Activated CD4-positive, alpha-beta T cell treated with anti-CD3 and anti-CD28 coated beads, Interleukin-2, amount 50 U/mL, for 24 hours (primary cell): ENCODE measurements around the gene NEURL2.
"Not testable (repeated sequence)": the region's sequence is repeated elsewhere in the genome, so short reads cannot be mapped to it uniquely, and the experiment has no call there.

Experiments
- DNase-seq, 2 donors: peaks; one replicate each; pipeline ENCODE4 v3.0.0-alpha.2; 2020; ENCODE audit warnings: low read depth in 1 of 2, low spot score in 1 of 2

NEURL2 gene

DNA sequence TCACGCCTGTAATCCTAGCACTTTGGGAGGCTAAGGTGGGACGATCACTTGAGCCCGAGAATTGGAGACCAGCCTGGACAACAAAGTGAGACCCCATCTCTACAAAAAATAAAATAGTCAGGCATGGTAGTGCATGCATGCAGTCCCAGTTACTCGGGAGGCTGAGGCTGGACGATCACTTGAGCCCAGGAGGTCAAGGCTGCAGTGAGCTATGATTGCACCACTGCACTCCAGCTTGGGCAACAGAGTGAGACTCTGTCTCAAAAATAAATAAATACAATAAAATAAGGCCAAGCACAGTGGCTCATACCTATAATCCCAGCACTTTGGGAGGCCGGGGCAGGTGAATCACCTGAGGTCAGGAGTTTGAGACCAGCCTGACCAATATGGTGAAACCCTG lies 10.3 kb upstream of the NEURL2 start:
- DNase-seq: not testable (repeated sequence)

DNA sequence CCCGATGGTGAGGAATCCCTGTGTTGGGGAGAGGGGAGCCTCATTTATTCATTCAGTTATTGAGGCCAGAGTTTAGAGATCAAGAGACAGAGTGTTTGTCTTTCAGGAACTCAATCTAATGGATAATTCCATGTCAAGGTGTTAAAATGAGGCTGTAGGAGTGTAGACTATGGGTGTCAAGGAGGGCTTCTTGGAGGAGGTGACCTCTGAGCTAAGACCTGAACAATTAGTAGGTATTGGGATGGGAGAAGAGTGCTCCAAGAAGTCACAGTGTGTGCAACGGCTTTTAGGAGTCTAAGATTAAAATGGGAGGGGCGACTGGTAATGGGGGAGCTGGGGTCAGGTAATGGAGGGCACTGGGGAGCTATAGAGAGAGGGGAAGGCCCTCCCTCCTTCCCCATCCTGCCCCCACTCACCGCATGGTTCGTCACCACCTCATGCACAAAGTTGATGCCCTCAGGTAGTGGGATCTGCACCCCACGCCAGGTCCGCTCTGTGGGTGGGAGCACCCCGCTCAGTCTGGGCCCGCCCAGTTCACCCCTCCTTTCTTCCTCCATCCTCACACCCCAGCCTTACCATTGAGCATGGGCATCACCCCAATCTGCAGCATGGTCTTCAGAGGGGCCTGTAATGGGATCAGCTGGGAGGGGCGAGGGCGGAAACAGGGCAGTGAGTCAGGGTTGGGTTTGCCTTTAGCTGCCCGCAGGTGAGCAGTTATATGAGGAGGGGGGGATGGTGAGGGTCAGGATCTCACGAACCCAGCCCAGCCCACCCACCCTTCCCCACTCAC lies 8.2 kb upstream of the NEURL2 start:
- DNase-seq: no peak

DNA sequence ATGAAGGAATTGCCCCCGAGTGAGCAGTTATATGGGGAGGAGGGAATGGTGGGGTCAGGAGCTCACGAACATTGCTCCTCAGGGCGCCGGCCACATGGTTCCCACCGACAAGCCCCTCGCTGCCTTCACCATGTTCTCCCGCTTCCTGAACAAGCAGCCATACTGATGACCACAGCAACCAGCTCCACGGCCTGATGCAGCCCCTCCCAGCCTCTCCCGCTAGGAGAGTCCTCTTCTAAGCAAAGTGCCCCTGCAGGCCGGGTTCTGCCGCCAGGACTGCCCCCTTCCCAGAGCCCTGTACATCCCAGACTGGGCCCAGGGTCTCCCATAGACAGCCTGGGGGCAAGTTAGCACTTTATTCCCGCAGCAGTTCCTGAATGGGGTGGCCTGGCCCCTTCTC lies 7.3 kb upstream of the NEURL2 start:
- DNase-seq: no peak

DNA sequence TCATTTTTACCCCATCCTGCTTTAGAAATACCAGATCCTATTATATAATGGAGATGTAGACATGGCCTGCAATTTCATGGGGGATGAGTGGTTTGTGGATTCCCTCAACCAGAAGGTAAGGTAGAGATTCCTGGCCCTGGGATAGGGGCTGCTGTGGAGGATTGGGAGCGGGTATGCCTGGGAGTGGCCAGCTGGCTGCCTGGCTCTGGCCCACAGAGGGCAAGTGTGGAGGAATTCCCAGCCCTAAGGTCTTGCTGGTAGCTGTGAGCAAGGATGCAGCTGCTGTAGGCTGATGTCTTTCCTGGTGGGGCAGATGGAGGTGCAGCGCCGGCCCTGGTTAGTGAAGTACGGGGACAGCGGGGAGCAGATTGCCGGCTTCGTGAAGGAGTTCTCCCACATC lies 6.7 kb upstream of the NEURL2 start:
- no peak for DNase-seq

DNA sequence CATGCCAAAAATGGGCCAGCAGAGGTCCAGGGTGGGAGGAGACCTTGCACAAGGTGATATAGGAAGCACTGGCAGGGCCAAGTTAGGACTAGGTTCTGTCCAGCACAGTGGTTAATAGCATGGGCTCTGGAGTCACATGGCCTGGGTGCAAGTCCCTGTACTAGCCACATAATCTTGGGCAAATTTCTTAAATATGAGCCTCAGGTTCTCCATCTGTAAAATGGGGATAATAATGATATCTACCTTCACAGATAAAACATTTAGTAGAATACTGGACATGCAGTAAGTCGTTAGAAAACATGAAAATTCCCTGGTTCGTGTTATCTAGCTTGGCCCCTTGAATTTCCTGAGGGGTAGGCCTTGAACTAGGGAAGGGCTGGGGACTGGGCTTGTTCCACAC lies 6.3 kb upstream of the NEURL2 start:
- DNase-seq: no peak

DNA sequence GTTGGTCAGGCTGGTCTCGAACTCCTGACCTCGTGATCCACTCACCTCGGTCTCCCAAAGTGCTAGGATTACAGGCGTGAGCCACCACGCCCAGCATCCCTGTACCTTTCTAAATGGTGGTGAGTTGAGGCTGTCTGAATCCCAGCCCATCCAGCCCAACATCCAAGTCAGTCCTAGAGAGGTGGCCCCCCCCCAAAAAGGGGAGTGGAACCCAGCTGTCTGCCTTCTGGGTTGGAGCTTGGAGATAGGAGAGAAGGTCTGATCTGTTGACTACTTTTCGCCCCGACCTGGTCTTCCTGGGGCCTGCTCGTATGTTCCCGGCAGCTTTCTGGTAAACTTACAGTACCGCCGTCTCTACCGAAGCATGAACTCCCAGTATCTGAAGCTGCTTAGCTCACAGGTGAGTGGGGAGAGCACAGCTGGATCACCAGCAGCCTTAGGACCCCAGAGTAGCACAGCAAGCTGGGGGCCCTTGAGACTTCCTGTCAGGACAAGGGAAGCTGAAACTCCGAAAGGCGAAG lies 5.7 kb upstream of the NEURL2 start:
- DNase-seq: no peak

DNA sequence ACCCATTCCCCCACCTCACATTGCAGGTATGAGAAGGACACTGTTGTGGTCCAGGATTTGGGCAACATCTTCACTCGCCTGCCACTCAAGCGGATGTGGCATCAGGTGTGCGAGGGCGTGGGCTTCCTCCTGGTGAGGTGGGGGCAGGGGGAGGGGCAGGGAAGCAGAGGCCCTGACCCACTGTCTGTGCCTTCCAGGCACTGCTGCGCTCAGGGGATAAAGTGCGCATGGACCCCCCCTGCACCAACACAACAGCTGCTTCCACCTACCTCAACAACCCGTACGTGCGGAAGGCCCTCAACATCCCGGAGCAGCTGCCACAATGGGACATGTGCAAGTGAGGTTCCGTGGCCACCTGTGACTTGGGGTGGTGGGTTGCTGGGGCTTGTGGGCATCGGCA lies 3.8 kb upstream of the NEURL2 start:
- no peak for DNase-seq

DNA sequence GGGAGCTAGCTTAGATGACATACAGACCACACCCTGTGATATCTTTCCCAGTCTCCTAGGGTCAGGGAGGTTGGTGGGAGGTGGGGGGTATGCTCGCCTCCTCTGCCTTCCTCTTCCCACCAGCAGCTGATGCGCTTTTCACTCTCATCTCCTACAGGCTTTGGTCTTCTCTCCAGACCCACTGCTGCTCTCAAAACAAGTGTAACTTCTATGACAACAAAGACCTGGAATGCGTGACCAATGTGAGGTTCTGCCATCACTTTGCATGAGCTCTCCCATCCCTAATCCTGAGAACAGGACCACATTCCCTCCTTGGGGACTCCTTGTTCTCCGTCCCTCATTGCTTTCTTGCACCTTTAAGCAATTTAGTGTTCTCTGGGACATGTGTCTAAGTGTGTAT lies 2.8 kb upstream of the NEURL2 start:
- DNase-seq: no peak

DNA sequence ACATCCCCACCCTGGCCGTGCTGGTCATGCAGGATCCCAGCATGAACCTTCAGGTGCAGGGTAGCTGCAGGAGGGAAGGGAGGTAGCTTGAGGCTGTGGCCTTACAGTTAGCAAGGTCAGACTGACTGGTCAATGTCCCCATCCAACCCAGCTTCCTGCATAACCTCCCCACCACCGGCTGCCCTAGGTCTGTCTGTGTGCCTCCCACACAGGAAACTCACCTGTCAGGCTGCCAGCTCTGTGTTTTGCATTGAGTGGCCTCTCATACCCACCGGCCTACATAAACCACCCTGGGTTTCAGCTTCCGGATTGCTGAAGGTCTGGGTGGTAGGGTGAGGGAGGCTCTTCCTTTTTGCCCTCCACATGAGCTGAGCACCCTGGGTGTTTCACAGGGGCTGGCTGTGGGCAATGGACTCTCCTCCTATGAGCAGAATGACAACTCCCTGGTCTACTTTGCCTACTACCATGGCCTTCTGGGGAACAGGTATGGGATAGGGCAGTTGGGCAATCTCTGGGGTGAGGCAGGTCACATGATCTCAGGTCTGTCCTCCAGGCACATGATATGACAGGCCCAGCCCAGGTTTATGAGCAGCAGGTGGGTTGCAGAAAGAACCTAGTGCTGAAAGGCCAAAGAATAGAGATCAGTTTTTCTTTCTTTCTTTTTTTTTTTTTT lies 2.0 kb upstream of the NEURL2 start:
- no peak for DNase-seq

DNA sequence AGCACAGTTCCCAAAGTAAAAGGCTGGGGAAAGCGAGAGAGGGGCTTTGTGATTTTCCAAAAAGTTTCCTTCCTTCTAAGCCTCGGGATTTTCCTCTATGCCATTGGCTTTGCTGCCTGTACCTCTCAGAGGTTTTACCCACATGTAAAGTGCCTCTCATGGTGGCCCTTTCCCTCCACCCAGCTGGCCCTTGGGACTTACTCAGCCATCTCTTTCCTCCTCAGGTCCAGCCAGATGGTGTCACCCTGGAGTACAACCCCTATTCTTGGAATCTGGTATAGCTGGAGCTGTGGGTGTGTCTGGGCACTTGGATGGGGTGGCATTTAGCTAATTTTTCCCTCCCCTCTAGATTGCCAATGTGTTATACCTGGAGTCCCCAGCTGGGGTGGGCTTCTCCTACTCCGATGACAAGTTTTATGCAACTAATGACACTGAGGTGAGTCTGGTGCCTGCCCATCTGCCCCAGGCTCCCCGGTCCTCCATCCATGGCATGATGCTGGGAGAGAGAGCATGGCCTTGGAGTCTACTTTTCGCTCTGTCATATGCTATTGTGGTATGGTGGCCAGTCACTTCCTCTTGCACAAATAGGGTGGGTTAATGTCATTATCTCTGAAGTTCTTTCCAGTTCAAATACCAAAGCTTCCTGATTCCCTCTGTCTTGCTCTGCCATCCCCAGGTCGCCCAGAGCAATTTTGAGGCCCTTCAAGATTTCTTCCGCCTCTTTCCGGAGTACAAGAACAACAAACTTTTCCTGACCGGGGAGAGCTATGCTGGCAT lies 1.2 kb upstream of the NEURL2 start:
- no peak for DNase-seq

DNA sequence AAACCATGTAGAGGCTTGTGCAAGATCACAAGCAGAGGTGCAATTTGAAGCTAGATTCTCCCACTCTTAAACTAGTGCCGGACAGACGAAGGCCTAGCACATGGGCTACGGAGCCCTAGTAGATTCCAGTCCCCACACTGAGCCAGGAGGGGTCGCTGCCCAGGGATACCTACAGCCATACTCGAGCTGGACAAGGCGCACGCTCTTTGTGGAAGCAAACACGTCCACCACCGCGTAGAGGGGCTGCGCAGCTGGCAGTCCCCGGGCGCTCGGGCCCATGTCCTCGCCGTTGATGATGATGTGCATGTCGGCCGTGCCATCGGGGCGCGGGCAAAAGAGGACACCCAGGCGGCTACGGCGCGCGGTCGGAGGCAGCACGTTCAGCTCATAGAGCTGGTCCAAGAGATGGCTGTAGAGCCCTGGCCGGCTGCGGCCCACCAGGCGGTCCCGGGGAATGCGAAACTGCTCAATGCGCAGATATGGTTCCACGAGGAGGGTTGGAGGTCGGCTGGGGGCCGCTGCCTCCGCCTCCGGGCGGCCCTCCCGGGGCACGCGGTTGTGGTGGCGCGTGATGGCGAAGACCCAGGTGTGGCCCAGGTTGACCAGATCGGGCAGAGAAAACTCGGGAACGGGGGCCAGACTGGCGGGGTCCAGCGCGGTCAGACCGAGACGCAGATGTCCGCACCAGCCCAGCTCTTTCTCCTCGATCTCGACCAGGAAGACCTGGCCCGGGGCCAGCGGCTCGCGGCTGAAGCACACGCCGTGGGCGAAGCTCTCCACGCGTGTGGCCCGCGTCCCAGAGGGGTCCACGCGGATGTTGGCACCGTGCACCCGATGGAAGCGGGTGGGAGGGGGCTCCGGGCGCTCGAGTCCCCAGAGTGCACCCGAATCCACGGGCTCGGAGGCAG lies 677 bp downstream of the NEURL2 start:
- peak in 1 of 2 donors; percentile 24 for DNase-seq

DNA sequence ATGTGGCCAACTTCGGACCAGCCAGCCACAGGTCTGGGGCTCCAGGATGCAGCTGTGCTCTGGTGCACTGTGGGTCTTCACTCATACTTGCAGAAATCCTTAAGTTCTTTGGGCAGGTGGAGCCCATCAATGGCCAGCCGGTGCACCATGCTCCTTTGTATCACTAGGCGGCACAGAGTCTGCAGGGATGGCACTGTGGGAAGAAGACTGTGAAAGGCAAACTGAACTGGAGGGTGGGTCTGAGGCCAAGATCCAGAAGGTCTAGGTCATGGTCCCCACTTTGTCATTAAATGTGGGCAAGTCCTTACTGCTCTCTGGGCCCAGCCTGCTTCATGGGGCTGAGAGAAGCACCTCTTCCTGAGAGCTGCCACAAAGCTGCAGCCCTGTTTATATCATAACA lies 2.3 kb downstream of the NEURL2 start:
- no peak for DNase-seq

DNA sequence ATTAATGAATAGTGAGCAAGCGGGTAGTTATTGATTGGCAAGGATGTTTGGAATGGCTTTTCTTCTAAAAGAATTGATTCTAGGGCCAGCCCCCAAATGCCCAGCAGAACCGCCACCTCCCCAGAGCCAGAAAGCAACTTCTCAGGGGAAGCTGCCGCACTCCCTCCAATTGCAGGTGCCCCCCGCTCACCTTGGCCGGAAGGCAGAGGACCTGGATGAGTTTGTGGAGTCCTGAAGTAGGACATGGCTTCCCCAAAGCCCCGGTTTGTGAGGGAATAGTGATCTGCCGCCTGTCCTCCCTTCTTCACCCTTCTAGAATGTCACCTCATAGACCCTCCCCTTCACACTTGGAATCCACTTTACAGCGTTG lies 3.7 kb downstream of the NEURL2 start, which contains the start of gene SPATA25:
Gene SPATA25, minus strand, starts transcription at position 277 of the 370 bp plus-strand sequence. Its CDS starts 32 bp downstream, at position 245.
- DNase-seq: no peak

DNA sequence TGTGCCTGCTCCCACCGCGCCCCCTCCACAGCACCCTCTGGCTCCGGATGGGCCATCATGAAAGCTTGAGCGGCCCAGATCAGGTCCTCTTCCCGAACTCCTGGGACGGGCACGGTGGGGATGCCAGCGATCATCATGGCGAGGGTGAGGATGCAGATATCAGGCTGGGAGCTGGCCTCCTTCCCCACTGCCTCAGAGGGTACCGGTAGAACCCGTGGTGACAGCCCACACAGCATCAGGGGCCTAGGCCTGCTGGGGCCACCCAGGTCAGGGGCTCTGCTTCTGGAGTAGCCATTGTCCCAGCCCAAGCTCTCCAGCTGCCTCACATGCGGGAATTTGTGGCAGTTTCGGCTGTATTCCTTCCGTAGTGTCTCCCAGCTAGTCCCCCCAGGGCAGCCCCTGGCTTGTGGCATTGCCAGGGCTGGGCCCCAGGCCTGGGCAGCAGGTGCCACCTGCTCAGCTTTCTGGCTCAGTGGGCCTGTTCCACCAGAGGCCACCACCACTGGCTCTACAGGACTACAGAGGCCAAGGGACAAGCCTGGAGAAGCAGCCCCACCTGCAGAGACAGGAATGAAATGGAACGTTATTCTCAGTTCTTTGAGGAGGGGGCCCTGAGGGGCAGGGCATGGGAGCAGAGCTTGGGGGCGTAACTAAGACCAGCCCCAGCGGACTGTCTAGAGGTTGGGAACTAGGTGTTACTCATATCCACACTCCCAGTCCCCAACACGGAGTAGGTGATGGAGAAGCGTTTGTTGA lies 4.2 kb downstream of the NEURL2 start:
- DNase-seq: no peak

DNA sequence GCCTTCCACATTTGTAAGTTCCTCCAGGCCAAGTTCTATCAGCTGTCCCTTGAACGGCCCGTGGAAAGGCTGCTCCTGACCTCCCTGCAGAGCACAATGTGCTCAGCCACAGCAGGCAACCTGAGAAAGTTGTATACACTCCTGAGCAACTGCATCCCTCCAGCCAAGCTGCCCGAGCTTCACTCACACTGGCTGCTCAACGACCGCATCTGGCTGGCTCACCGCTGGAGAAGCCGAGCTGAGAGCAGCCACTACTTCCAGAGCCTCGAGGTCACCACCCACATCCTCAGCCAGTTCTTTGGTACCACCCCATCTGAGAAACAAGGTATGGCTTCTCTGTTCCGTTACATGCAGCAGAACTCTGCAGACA lies 7.9 kb downstream of the NEURL2 start:
- no peak for DNase-seq

DNA sequence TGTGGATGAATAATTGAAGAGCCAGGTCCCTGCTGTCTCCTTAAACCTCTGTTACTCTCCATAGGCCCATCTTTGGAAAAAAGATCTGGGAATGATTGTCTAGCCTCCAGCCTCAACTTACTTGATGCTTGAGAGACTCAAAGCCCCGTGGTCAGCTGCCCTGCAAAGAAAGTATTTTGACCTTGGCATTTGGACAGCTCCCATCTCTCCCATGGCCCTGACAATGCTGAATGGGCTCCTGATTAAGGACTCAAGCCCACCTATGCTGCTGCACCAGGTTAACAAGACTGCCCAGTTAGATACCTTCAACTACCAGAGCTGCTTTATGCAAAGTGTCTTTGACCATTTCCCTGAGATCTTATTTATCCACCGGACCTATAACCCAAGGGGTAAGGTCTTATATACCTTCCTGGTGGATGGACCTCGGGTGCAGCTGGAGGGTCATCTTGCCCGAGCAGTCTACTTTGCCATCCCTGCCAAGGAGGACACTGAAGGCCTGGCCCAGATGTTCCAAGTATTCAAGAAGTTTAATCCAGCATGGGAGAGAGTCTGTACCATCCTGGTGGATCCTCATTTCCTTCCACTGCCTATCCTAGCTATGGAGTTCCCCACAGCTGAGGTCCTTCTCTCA lies 8.4 kb downstream of the NEURL2 start:
- no peak for DNase-seq

DNA sequence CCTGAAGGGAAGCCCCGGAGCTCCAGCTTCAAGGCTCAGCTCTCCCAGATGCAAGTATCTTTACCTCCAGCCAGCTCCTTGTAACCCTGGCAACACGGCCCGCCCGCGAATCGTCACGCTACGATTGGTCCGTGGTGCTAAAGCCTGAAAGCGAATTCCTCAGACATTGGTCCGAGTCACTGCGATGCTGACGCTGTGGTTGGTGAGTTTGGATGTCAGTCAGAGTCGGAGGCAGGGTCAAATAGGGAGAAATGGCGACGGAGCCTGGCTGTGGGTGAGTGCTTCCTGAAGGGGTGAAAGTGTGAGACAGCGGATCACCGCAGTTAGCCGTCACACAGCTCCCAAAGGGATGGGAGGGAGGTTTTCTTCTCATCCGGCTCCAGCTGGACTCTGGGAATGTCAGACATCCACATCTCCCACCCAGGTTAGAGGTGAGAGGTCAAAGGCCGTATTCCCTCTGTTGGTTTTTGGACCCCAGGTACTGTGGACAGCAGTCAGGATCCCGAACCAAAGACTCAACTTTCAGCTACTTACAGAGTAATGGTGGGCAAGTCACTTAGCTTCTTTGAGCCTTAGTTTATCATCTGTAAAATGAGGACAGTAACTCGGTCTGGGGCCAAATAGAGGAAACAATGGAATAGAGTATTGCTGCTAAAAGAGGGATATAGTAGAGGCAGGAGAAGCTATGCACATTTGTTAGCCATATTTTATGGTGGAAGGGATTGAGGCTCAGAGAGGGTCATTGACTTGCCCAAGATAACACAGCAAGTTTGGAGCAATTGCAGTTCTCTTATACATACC lies 9.8 kb downstream of the NEURL2 start, which contains the start of gene ZSWIM1:
Gene ZSWIM1, plus strand, starts transcription at position 240 of the 801 bp plus-strand sequence. CDS start 1,366 bp downstream, outside the sequence.
- DNase-seq: peak; percentile 97 to 98

DNA sequence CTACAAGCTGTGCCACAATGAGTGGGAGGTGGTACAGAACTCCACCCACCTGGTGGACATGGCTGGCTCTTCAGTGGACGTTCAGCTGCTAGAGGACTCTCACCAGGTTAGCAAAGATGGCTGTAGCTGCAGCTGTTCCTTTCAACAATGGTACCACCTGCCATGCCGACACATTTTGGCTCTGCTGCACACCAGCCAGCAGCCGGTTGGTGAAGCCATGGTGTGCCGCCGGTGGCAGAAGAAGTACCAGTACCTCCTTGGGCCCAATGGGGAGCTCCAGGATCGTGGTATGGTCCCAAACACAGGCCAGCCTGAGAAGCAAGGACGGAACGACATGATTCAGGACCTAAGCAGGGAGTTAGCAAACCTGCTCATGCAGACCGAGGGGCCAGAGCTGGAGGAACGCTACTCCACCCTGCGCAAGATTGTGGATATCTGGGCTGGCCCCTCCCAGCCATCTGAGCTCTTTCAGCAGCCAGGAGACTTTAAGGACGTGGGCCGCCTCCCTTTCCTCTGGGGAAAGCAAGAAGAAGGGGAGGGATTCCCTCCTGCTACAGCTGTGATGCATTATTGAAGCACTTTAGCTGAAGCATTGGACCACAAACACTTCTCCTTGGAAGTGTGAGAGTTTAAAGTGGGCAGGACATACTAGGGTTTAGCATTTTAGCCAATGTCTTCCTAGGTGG lies 12.8 kb downstream of the NEURL2 start:
- no peak for DNase-seq
